Measurements from ENCODE around the gene ZNF98.

ZNF98 gene

DNA sequence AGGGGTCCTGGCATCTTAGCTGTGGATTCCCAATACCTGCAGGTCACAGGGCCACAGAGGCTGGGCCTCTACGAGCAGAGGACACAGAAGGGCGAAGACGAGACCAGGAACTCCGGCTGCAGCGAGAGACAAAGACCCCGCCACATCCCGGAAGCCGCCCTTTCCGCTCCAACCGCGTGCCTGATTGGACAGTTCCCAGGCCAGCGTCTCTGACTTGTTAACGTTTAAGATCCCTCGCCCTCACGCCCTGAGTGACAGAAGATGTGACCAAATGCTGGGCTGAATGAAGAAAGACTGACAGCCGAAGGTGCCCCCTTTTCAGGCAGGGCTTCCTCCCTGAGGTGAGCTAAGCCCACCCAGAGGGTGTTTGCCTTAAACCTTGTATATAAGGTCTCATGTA lies at the start of gene ZNF98:
TSS of gene ZNF98 (minus strand) at position 136 of the 400 bp plus-strand sequence. CDS start at position 14, 122 bp downstream.
- H3K4me3 ChIP-seq (ENCODE audit: control insufficient read depth, low read depth, low read length): no peak within 1 kb of the TSS
- TF ChIP-seq CTCF (conservative IDR thresholded peaks at IDR 0.05; ENCODE audit: control insufficient read depth, insufficient read depth, low read depth, low read length): no peak
- no peak for DNase-seq (ENCODE audit: low read depth)

DNA sequence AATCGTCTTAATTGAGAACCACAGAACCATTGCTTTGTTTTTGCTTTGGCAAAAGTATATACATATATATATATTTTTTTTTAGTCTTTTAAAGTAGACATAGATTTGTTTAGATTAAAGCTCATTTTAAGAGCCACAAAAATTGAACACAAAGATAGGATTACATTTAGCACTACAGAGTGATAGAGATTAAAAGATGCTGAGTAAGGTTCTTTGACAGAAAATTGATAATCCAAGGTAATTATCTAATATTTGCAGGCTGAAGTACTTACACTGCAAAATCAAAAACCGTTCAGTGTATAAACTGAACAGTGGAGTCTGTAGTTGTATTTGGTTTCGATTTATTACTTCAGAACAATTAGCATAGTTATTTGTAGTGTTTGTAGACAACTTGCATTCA lies 24.5 kb upstream of the ZNF98 start:
- DNase-seq (ENCODE audit: low read depth): no peak
- no peak overlapping the region for H3K4me3 ChIP-seq (ENCODE audit: control insufficient read depth, low read depth, low read length)
- TF ChIP-seq CTCF (conservative IDR thresholded peaks at IDR 0.05; ENCODE audit: control insufficient read depth, insufficient read depth, low read depth, low read length): no peak

DNA sequence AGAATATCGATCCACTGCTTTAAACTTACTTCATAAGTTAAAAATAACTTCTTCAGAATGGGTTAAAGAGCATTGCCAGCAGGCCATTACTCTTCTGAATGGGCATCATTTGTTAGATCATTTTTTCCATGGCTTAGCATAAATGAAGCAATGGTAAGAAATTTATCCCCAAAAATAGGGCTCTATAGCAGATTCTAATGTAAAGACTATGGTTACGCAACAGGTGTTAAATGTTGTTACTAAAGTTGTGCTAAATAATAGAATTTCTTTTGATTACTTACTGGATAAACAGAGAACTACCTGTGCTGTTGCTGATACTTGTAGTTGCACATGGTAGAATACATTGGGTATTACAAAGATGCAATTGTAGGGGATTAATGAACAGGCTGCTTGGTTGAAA lies 15.9 kb upstream of the ZNF98 start:
- DNase-seq (ENCODE audit: low read depth): no peak
- H3K4me3 ChIP-seq (ENCODE audit: control insufficient read depth, low read depth, low read length): no peak overlapping the region
- TF ChIP-seq CTCF (conservative IDR thresholded peaks at IDR 0.05; ENCODE audit: control insufficient read depth, insufficient read depth, low read depth, low read length): no peak

DNA sequence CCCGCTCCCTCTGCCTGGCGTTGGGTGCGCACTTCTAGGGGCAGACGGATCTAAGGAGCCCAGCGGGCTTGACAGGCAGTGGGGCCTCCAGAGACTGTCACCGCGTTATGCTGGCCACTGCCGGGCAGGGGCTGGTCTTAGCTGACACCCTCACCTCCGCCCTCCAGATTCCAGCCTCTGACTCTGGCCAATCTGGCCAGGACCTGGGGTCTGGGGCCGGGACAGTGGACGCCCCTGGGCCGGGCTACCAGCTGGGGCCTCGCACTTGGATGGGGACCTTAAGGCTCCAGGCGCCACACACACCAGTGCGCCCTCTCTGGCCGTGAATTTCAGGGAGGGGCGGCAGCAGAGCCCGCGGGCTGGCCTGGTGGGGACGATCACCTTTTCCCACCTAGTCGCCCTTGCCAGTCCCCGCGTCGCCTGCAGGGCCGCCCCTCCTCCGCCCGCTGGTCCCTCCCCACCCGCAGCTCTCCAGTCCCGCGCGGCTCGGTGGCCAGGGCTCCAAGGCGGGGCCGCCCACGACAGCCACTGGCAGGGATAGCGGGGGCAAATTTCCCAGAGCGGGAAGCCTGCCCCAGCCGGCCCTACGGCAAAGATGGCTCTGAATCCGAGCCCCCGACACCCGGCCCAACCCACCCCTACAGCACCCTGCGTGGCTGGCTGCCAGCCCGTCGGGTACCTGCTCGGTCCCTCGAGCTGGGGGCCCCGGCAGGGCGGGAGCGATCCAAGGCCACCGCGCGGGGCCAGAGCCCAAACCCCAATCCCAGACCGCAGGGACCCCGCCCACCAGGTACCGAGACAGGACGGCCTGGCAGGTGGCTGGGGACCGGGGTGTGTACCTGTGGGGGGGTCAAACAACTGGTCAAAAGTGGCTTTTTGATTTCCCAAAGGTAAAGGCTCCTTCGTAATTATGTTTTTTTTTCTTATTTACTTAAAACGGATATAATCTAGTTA lies 6.1 kb upstream of the ZNF98 start:
- DNase-seq (ENCODE audit: low read depth): no peak
- no peak overlapping the region for H3K4me3 ChIP-seq (ENCODE audit: control insufficient read depth, low read depth, low read length)

DNA sequence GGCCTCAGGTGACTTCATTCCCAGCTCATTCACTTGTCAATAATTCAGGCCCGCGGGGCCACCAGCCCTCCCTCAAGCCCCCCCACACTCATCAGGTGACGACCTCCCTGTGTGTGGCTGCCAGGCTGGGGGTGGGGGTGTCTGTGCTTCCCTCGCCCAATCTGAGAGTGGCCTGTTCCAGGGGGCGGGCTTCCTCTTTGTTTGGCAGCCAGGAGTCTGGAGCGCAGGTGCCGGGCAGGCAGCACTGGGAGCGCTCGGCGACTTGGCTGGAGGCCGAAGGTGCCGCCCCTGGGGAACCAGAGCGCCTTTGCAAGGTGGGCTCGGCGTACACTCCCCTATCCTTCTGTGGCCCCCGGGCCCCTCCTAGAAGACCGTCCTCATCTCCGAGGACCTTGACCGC lies 5.4 kb upstream of the ZNF98 start:
- no peak for DNase-seq (ENCODE audit: low read depth)
- TF ChIP-seq CTCF (conservative IDR thresholded peaks at IDR 0.05; ENCODE audit: control insufficient read depth, insufficient read depth, low read depth, low read length): no peak
- H3K4me3 ChIP-seq (ENCODE audit: control insufficient read depth, low read depth, low read length): no peak overlapping the region

More for the DNA sequence above, 6.1 kb upstream of the ZNF98 start:
- no peak for TF ChIP-seq CTCF (conservative IDR thresholded peaks at IDR 0.05; ENCODE audit: control insufficient read depth, insufficient read depth, low read depth, low read length)

DNA sequence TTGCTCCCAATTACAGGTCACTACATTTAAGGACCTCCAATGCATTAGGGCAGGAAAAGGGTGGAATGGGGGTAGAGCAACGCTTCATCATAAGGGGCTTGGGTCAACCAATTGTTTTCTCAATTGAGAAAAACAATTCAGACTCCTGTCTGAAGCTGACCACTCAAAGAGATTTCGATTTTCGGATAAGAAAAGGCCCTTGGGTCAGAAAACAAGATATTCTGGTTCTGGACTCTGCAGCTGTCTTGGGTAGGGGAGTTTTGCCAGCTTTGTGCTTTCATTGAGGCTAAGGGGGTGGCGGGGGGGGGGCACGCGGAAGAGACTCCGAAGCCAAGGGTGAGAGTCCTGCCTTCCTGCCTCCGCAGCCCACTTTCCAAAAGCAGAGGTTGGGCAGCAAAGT lies 4.8 kb upstream of the ZNF98 start:
- no peak for DNase-seq (ENCODE audit: low read depth)
- TF ChIP-seq CTCF (conservative IDR thresholded peaks at IDR 0.05; ENCODE audit: control insufficient read depth, insufficient read depth, low read depth, low read length): no peak
- no peak overlapping the region for H3K4me3 ChIP-seq (ENCODE audit: control insufficient read depth, low read depth, low read length)

All from fibroblast of mammary gland (primary cell).